Measurements from ENCODE around the gene RSPH6A.

Gene RSPH6A

GRCh38 chr19:45828523-45828922, 13.4 kb upstream of the RSPH6A start:
- no peaks in the 10 kb centered on the region; the same call in 1 of the 2 replicates for H3K36me3 ChIP-seq (ENCODE audit: low read length)
- no peak overlapping the region for H3K4me2 ChIP-seq (ENCODE audit: low read depth, low read length, poor library complexity, severe bottlenecking)
- no peaks in the 10 kb centered on the region for H3K9me3 ChIP-seq (ENCODE audit: insufficient read depth, low read length)

GRCh38 chr19:45827459-45828093, 12.5 kb upstream of the RSPH6A start:
- no peak overlapping the region for H3K27ac ChIP-seq (ENCODE audit: low read depth, low read length)
- no peaks in the 10 kb centered on the region for H3K9me2 ChIP-seq (replicated peaks; ENCODE audit: insufficient read depth, low read length)
- H3K36me3 ChIP-seq (ENCODE audit: low read length), result no peaks in the 10 kb centered on the region; the same call in 1 of the 2 replicates
- no peaks in the 10 kb centered on the region for H4K20me1 ChIP-seq (ENCODE audit: low read depth, low read length)
- no peaks in the 10 kb centered on the region for H3K9me3 ChIP-seq (ENCODE audit: insufficient read depth, low read length)
- H3K79me2 ChIP-seq (ENCODE audit: insufficient read depth, low read length), result no peaks in the 10 kb centered on the region
- no peaks in the 10 kb centered on the region for H3K27me3 ChIP-seq (ENCODE audit: low read length)
- no peak overlapping the region for H3K4me2 ChIP-seq (ENCODE audit: low read depth, low read length, poor library complexity, severe bottlenecking)
- H3F3A ChIP-seq (ENCODE audit: insufficient read depth), result no peaks in the 10 kb centered on the region
- H2AFZ ChIP-seq (ENCODE audit: low read depth, low read length, severe bottlenecking), result no peak overlapping the region
- no peak overlapping the region for H3K9ac ChIP-seq (ENCODE audit: low read length)
- H3K4me3 ChIP-seq (ENCODE audit: insufficient read depth, low read length, poor library complexity, severe bottlenecking), result no peak overlapping the region
- TF ChIP-seq EZH2phosphoT487 (conservative IDR thresholded peaks at IDR 0.05; ENCODE audit: low read length) (no peak), CTCF (IDR thresholded peaks at IDR 0.05; ENCODE audit: insufficient read depth, low read length, poor library complexity, severe bottlenecking) (no peak)

More at GRCh38 chr19:45828523-45828922, 13.4 kb upstream of the RSPH6A start:
- Histone ChIP-seq H3K4me3 (ENCODE audit: insufficient read depth, low read length, poor library complexity, severe bottlenecking) (no peak overlapping the region), H4K20me1 (ENCODE audit: low read depth, low read length) (no peaks in the 10 kb centered on the region), H3K9me2 (replicated peaks; ENCODE audit: insufficient read depth, low read length) (no peaks in the 10 kb centered on the region), H2AFZ (ENCODE audit: low read depth, low read length, severe bottlenecking) (no peak overlapping the region), H3K79me2 (ENCODE audit: insufficient read depth, low read length) (no peaks in the 10 kb centered on the region), H3K27ac (ENCODE audit: low read depth, low read length) (no peak overlapping the region), H3K9ac (ENCODE audit: low read length) (no peak overlapping the region), H3K27me3 (ENCODE audit: low read length) (no peaks in the 10 kb centered on the region), H3F3A (ENCODE audit: insufficient read depth) (no peaks in the 10 kb centered on the region)
- no peak for TF ChIP-seq EZH2phosphoT487 (conservative IDR thresholded peaks at IDR 0.05; ENCODE audit: low read length)
- TF ChIP-seq CTCF (IDR thresholded peaks at IDR 0.05; ENCODE audit: insufficient read depth, low read length, poor library complexity, severe bottlenecking), result no peak

- no peaks in the 10 kb centered on the region for H3K9me2 ChIP-seq (replicated peaks; ENCODE audit: insufficient read depth, low read length)
- no peak overlapping the region for H3K4me3 ChIP-seq (ENCODE audit: insufficient read depth, low read length, poor library complexity, severe bottlenecking)
- H3K36me3 ChIP-seq (ENCODE audit: low read length), result no peaks in the 10 kb centered on the region; the same call in 1 of the 2 replicates
- H3K9ac ChIP-seq (ENCODE audit: low read length), result no peak overlapping the region
- H3F3A ChIP-seq (ENCODE audit: insufficient read depth), result no peaks in the 10 kb centered on the region
- H3K79me2 ChIP-seq (ENCODE audit: insufficient read depth, low read length), result no peaks in the 10 kb centered on the region
- no peaks in the 10 kb centered on the region for H3K27me3 ChIP-seq (ENCODE audit: low read length)
- H2AFZ ChIP-seq (ENCODE audit: low read depth, low read length, severe bottlenecking), result no peak overlapping the region
- TF ChIP-seq EZH2phosphoT487 (conservative IDR thresholded peaks at IDR 0.05; ENCODE audit: low read length) (no peak), CTCF (IDR thresholded peaks at IDR 0.05; ENCODE audit: insufficient read depth, low read length, poor library complexity, severe bottlenecking) (no peak)
- H4K20me1 ChIP-seq (ENCODE audit: low read depth, low read length), result no peaks in the 10 kb centered on the region
- H3K27ac ChIP-seq (ENCODE audit: low read depth, low read length), result no peak overlapping the region
- H3K4me2 ChIP-seq (ENCODE audit: low read depth, low read length, poor library complexity, severe bottlenecking), result no peak overlapping the region
- no peaks in the 10 kb centered on the region for H3K9me3 ChIP-seq (ENCODE audit: insufficient read depth, low read length)
Measured at GRCh38 chr19:45826934-45827333, 11.8 kb upstream of the RSPH6A start.
